Measurements from ENCODE around the gene BCL2L1.

Gene BCL2L1

GRCh38 chr20:31691646-31692275, 30.9 kb downstream of the BCL2L1 start:
- DNase-seq: no peak

GRCh38 chr20:31690124-31690666, 32.5 kb downstream of the BCL2L1 start:
- DNase-seq: no peak

GRCh38 chr20:31689141-31689540, 33.5 kb downstream of the BCL2L1 start:
- no peak for DNase-seq

GRCh38 chr20:31687777-31688176, 34.9 kb downstream of the BCL2L1 start:
- DNase-seq: no peak

GRCh38 chr20:31685853-31686643, 36.6 kb downstream of the BCL2L1 start:
- no peak for DNase-seq

- no peak for DNase-seq
These were observed 38.3 kb downstream of the BCL2L1 start for GRCh38 chr20:31684153-31685015.

- DNase-seq: no peak
These were observed 39.7 kb downstream of the BCL2L1 start for GRCh38 chr20:31682927-31683326.

- DNase-seq: no peak
These were observed 40.3 kb downstream of the BCL2L1 start for GRCh38 chr20:31682352-31682751.

GRCh38 chr20:31681769-31682168, 40.9 kb downstream of the BCL2L1 start:
- no peak for DNase-seq

- no peak for DNase-seq
These were observed 41.4 kb downstream of the BCL2L1 start for GRCh38 chr20:31681128-31681727.

GRCh38 chr20:31680286-31681127, 42.2 kb downstream of the BCL2L1 start:
- no peak for DNase-seq

GRCh38 chr20:31679357-31680285, 43.0 kb downstream of the BCL2L1 start:
- DNase-seq: no peak

- no peak for DNase-seq
These were observed 44.0 kb downstream of the BCL2L1 start for GRCh38 chr20:31678389-31679356.

GRCh38 chr20:31677553-31678260, 45.0 kb downstream of the BCL2L1 start:
- DNase-seq: no peak

GRCh38 chr20:31676609-31676989, 46.1 kb downstream of the BCL2L1 start:
- DNase-seq: no peak

GRCh38 chr20:31675828-31676608, 46.6 kb downstream of the BCL2L1 start:
- no peak for DNase-seq

GRCh38 chr20:31674895-31675827, 47.5 kb downstream of the BCL2L1 start:
- no peak for DNase-seq
